Measurements from ENCODE around the gene MS4A6A. TPM values are rescaled to one million over a fixed set of nuclear protein-coding genes. Genes with fewer than 3 reads are reported as not detected.

MS4A6A gene
- total RNA-seq, 1 experiment from 2014 or later = 0.52 TPM

DNA sequence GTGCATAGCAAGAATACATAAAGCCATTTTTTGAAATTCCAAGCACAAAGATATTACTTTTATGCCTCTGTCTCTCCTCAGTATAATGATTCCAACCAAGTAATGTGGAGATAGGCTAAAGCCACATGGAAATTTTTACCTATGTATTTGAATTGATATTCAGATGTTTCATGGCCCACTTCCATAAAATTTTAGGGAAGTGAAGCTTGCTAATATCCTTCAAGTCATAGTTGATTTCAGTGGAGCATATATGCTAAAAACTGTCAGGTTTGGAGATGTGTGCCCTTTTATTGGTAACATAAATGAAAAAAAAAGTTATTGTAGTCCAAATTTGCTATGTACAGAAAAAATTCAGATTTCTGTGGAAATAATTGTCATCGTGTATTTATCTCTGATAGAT lies 47.8 kb upstream of the MS4A6A start (continued):
- TF ChIP-seq, protein P1, sequence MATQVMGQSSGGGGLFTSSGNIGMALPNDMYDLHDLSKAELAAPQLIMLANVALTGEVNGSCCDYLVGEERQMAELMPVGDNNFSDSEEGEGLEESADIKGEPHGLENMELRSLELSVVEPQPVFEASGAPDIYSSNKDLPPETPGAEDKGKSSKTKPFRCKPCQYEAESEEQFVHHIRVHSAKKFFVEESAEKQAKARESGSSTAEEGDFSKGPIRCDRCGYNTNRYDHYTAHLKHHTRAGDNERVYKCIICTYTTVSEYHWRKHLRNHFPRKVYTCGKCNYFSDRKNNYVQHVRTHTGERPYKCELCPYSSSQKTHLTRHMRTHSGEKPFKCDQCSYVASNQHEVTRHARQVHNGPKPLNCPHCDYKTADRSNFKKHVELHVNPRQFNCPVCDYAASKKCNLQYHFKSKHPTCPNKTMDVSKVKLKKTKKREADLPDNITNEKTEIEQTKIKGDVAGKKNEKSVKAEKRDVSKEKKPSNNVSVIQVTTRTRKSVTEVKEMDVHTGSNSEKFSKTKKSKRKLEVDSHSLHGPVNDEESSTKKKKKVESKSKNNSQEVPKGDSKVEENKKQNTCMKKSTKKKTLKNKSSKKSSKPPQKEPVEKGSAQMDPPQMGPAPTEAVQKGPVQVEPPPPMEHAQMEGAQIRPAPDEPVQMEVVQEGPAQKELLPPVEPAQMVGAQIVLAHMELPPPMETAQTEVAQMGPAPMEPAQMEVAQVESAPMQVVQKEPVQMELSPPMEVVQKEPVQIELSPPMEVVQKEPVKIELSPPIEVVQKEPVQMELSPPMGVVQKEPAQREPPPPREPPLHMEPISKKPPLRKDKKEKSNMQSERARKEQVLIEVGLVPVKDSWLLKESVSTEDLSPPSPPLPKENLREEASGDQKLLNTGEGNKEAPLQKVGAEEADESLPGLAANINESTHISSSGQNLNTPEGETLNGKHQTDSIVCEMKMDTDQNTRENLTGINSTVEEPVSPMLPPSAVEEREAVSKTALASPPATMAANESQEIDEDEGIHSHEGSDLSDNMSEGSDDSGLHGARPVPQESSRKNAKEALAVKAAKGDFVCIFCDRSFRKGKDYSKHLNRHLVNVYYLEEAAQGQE (IDR thresholded peaks at IDR 0.05; ENCODE audit: low read depth) = no peak
- no peak for TF ChIP-seq RAD21 (IDR thresholded peaks at IDR 0.05; ENCODE audit: low read depth)
- TF ChIP-seq SIN3A (IDR thresholded peaks at IDR 0.05; ENCODE audit: low read depth) = no peak

DNA sequence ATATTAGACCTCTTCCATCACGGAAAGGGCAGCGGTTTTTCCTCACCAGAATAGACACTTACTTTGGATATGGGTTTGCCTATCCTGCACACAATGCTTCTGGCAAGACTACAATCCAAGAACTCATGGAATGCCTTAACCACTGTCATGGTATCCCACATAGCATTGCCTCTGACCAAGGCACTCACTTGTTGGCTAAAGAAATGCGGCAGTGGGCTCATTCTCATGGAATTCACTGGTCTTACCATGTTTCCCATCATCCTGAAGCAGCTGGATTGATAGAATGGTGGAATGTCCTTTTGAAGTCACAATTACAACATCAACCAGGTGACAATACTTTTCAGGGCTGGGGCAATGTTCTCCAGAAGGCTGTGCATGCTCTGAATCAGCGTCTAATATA lies 39.3 kb upstream of the MS4A6A start:
- Histone ChIP-seq H3K36me3 (ENCODE audit: control insufficient read depth in 1 of 2, insufficient read depth in 2 of 2, low read length in 2 of 2) (no peaks in the 10 kb centered on the region), H2AFZ (ENCODE audit: low read depth, low read length, poor library complexity, severe bottlenecking) (no peak overlapping the region), H3K9me2 (ENCODE audit: insufficient read depth) (no peaks in the 10 kb centered on the region), H3K9ac (ENCODE audit: low read length) (no peak overlapping the region), H3K4me3 (replicated peaks in 1 of 2; ENCODE audit: low read depth in 1 of 2, low read length in 2 of 2) (no peak overlapping the region), H3K9me3 (ENCODE audit: control insufficient read depth in 1 of 2, insufficient read depth in 1 of 2, low read depth in 1 of 2, low read length in 2 of 2) (no peaks in the 10 kb centered on the region), H3K4me2 (ENCODE audit: low read length) (no peak overlapping the region), H3K27me3 (ENCODE audit: insufficient read depth, low read length) (no peaks in the 10 kb centered on the region), H3K79me2 (ENCODE audit: insufficient read depth, low read length) (no peaks in the 10 kb centered on the region), H3K4me1 (ENCODE audit: control insufficient read depth in 1 of 2, insufficient read depth in 2 of 2, low read length in 2 of 2) (no peaks in the 10 kb centered on the region), H3K27ac (ENCODE audit: low read depth, low read length) (no peak overlapping the region), H4K20me1 (ENCODE audit: insufficient read depth) (no peaks in the 10 kb centered on the region)
- ATAC-seq (no peak), DNase-seq (ENCODE audit: low read depth, low spot score) (no peak)
- POLR2A ChIA-PET = no interaction called here
- BruUV-seq (replicated peaks) = no TSS peak
- RAD21 ChIA-PET (ENCODE audit: low non-redundant PET in 1 of 2, low total read pairs in 2 of 2, uncharacterized antibody in 2 of 2, unreplicated experiment in 2 of 2) = no interaction called here
- intact Hi-C loops (cut with micrococcal nuclease) = no loop called here
- TF ChIP-seq ELF1 (IDR thresholded peaks at IDR 0.05; ENCODE audit: borderline replicate concordance, low read depth) (no peak), SIN3A (IDR thresholded peaks at IDR 0.05; ENCODE audit: low read depth) (no peak), EZH2phosphoT487 (IDR thresholded peaks at IDR 0.05; ENCODE audit: borderline replicate concordance) (no peak), YY1 (IDR thresholded peaks at IDR 0.05; ENCODE audit: extremely low read depth, insufficient replicate concordance, low read depth, low read length) (no peak), ZNF274 (IDR thresholded peaks at IDR 0.05; ENCODE audit: low read depth, low read length) (no peak), FOSL1 (IDR thresholded peaks at IDR 0.05; ENCODE audit: low read depth) (no peak), POLR2A (IDR thresholded peaks at IDR 0.05; ENCODE audit: borderline replicate concordance, extremely low read depth, insufficient read depth, insufficient read length) (no peak), ZFX (IDR thresholded peaks at IDR 0.05) (no peak)
- TF ChIP-seq, protein P2, sequence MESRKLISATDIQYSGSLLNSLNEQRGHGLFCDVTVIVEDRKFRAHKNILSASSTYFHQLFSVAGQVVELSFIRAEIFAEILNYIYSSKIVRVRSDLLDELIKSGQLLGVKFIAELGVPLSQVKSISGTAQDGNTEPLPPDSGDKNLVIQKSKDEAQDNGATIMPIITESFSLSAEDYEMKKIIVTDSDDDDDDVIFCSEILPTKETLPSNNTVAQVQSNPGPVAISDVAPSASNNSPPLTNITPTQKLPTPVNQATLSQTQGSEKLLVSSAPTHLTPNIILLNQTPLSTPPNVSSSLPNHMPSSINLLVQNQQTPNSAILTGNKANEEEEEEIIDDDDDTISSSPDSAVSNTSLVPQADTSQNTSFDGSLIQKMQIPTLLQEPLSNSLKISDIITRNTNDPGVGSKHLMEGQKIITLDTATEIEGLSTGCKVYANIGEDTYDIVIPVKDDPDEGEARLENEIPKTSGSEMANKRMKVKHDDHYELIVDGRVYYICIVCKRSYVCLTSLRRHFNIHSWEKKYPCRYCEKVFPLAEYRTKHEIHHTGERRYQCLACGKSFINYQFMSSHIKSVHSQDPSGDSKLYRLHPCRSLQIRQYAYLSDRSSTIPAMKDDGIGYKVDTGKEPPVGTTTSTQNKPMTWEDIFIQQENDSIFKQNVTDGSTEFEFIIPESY (IDR thresholded peaks at IDR 0.05; ENCODE audit: extremely low read depth, insufficient replicate concordance, low read length) = no peak
- TF ChIP-seq, protein P3, sequence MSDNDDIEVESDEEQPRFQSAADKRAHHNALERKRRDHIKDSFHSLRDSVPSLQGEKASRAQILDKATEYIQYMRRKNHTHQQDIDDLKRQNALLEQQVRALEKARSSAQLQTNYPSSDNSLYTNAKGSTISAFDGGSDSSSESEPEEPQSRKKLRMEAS (IDR thresholded peaks at IDR 0.05) = no peak
- CTCF ChIA-PET = no interaction called here

Measured in HCT116 (cell line).